Fibroblast of mammary gland (primary cell): Measurements from ENCODE around the gene PREX1.

Experiments used
- DNase-seq: peaks from one replicate; pipeline ENCODE4 v3.0.0-alpha.2; 2010; ENCODE audit warnings: low read depth
- H3K4me3 ChIP-seq: 2 replicates; pipeline ENCODE4 v1.5.1; 2011; ENCODE audit warnings: low read depth, mild to moderate bottlenecking, low read length, moderate library complexity; ENCODE audit not compliant: control insufficient read depth
- CTCF ChIP-seq: conservative IDR thresholded peaks from 2 replicates; pipeline ENCODE4 v1.5.1; 2011; ENCODE audit warnings: low read depth, low read length, inconsistent platforms; ENCODE audit not compliant: control insufficient read depth, insufficient read depth

PREX1 gene

DNA sequence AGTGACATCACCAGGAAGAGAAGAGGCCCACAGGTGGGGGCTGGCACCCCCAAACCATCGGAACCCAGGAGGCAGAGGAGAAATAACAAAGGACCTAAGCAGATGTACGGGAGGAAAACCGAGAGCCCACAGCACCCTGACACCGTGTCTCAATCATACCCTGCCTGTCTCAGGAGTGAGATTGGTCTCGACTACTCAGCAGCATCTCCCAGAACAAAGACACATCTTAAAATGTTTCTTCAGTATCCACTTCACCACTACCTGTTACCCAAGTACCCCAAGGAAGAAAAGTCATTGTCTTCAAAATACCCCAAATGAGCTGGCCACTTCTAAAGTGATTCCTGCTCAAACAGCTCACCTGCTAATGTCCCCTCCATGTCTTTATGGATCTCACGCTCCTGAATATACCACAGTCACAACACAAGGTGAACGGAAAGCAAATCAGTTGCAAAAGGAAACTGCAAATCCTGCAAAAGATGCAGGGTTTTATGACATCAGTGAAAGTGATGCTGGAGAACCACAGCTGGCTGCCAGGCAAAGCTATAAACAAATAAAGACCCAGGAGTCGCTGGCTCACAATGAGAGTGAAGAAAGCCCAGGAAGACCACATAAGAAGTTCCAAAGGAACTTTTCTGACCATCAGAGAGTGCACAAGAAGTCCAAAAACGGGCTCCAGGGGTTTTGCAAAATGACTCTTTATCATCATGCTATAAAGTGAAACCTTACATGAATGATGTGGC is 44.1 kb downstream of the PREX1 start:
- no peak overlapping the region for H3K4me3 ChIP-seq
- no peak for TF ChIP-seq CTCF
- no peak for DNase-seq

DNA sequence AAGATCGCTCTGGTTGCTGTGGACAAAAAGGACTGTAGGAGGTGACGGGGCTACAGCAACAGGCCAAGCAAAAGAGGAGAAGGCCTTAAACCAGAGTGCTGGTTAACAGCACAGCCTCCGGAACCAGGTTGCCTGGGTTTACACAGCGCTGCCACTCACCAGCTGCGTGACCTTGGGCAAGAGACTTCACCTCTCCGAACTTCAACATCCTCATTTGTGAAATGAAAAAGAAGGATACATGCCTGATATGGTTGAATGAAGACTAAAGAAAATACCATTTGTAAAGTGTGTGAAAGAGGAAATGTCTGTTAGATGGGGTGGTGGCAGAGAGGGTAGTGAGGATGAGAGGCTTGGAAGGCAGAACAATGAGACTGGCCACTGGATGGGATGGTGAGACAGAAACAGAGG is 44.9 kb downstream of the PREX1 start:
- TF ChIP-seq CTCF, result no peak
- no peak for DNase-seq
- H3K4me3 ChIP-seq, result no peak overlapping the region

GRCh38 chr20:48782053-48782452 is 45.7 kb downstream of the PREX1 start:
- TF ChIP-seq CTCF, result no peak
- DNase-seq, result no peak
- no peak overlapping the region for H3K4me3 ChIP-seq

DNA sequence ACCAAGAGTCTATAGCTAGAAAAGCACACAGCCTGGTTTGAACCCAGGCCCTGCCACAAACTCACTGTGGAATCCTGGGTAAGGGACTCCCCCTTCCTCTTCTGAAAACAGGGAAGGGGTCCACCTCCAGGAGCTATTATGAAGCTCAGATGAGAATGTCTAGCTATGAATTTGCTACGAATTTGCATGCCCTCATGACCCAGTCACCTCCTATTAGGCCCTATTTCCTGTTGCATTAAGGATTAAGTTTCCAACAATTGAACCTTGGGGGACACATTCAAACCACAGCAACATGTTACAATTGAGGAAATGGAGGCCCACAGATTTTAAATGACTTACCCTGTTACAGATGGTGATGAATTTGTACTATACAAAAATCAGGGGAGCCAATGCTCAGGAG is 46.2 kb downstream of the PREX1 start:
- no peak for DNase-seq
- no peak for TF ChIP-seq CTCF
- no peak overlapping the region for H3K4me3 ChIP-seq

DNA sequence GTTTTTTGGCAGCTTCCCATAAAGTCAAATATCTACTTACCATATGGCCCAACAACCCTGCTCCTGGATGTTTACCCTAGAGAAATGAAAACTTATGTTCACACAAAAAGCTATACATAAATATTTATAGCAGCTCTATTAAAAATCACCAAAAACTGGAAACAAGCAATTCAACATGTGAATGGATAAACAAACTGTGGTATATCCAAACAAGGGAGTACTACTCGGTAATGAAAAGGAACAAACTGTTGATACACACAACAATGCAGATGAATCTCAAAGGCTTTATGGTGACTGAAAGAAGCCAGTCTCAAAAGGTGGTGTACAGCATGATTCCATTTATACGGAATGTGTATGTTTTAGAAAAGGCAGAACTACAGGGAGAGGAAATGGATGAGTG is 48.4 kb downstream of the PREX1 start:
- no peak for TF ChIP-seq CTCF
- no peak for DNase-seq
- no peak overlapping the region for H3K4me3 ChIP-seq

DNA sequence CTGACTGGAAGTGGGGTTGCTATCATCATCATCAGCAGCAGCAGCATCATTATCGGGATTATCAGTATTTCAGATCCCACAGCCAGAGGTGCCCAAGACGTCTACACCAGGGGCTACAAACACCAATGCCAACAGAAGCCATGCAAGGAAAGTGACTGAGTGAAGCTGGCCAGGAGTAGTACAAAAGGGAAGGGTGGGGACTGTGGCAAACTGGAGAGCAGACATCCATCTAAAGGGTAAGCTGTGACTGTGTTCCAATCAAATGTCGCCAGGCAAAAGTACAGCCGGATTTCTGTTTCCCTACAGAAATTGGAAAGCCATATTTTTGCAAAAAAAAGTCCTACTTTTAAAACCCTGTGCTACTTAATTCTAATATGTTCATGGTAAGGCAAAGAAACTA is 50.0 kb downstream of the PREX1 start:
- TF ChIP-seq CTCF, result no peak
- H3K4me3 ChIP-seq, result no peak overlapping the region
- no peak for DNase-seq

DNA sequence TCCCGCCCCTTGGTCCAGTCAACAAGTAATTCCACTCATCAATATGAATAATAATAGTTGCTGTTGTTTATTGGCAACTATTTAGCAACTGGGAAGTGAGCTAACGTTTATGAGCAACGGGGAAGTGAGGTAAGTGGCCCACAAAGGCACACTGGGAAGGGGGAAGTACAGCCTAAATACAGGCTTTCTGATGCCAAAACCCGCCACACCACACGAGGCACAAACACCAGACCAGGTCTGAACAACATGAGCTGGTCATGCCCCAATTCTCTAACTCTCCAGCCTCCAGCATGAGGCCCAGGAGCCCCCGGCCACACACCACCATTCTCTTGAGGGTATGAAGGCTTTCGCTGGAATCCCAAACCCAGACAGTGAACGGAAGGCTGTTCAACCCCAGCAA is 50.8 kb downstream of the PREX1 start:
- TF ChIP-seq CTCF, result no peak
- no peak for DNase-seq
- H3K4me3 ChIP-seq, result no peak overlapping the region
